Eye (tissue), 1 donor: ENCODE data around the gene DES.

Experiments
- DNase-seq: peaks from one replicate; pipeline ENCODE4 v3.0.0-alpha.2; 2015

The DES gene

GRCh38 chr2:219459460-219460311 is 41.5 kb downstream of the DES start:
- DNase-seq: peak; percentile 88

- peak; percentile 91 for DNase-seq
Observed at GRCh38 chr2:219460424-219460926, 42.3 kb downstream of the DES start.

DNA sequence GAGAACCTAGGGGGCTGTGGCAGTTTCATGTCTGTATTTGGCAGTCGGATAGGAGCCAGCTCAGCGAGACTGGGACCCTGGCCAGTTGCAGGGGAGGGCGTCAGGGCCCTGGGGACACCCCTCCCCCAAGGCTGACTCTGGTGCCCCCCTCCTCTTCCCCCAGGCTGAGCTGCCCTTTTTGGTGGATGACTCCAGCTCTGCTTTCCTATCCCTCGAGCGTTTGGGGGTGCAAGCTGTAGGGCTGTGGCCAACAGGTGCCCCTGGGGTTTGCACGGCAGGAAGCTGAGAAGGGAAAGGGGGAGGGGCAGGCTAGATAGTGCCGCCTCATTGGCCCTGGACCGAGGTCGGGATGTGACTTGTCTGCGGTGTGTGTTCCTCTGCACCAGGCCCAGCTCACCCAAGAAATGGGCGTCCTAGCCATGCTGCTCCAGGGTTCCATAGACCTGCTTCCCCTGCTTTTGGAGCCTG is 42.9 kb downstream of the DES start:
- peak; percentile 30 for DNase-seq

DNA sequence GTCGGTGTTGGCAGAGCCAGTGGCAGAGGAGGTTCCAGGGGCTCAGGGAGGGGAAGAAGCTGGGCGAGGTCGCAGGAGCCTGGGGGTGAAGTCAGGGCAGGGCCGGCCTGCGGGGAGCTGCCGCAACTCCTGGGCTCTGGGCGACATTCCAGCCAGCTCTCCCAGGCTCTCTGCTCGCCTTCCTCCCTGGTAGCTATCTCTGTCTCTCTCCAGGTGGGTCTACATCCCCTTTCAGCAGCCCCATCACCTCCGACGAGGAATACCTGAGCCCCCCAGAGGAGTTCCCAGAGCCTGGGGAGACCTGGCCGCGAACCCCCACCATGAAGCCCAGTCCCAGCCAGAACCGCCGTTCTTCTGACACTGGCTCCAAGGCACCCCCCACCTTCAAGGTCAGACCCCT is 43.5 kb downstream of the DES start:
- DNase-seq: no peak

GRCh38 chr2:219462349-219462748 is 44.2 kb downstream of the DES start:
- no peak for DNase-seq

DNA sequence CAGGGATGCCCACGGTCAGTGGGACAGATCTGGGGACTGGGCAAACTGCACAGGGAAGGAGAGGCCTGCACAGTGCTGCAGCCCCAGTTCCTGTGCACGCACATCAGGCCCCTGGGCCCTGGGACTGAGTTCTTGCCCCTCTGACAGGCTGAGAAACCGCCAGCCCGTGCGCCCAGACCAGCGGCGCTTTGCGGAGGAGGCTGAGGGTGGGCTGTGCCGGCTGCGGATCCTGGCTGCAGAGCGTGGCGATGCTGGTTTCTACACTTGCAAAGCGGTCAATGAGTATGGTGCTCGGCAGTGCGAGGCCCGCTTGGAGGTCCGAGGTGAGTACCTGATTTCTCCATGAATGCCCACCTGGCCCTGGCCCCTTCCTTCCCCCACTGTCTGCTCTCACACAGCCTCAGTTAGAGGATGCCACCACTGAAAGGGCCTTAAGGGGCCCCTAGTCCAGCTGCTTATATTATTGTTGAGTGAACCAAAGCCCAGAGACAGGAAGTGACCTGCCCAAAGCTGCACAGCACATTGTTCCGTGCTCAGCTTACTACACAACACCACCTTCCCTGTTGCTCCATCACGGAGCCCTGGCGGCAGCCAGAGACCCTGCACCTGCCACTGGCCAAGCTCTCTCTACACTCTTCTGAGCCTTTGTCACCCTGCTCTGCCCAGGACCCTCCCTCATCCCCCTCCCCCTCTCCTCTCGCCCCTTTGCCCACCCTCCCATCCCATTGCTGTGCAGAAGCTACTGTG is 46.3 kb downstream of the DES start:
- DNase-seq: no peak

- DNase-seq: no peak
Observed at GRCh38 chr2:219465659-219466561, 47.7 kb downstream of the DES start.

GRCh38 chr2:219466816-219467735 is 48.9 kb downstream of the DES start:
- DNase-seq: no peak

DNA sequence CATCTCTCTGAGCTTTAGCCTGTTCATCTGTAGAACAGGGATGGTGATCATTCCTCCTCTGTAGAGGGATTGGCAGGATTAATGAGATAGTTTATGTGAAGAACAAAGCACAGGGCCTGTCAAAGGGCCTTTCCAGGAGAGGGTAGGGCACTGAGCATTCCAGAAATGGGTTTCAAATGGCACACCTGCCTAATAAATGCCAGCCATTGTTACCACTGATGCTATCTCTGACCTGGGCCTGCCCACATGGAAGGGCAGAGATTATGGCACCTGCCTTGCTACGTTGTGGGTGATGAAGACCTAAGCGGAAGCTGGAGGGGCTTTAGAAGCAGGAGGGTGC is 49.5 kb downstream of the DES start:
- no peak for DNase-seq

DNA sequence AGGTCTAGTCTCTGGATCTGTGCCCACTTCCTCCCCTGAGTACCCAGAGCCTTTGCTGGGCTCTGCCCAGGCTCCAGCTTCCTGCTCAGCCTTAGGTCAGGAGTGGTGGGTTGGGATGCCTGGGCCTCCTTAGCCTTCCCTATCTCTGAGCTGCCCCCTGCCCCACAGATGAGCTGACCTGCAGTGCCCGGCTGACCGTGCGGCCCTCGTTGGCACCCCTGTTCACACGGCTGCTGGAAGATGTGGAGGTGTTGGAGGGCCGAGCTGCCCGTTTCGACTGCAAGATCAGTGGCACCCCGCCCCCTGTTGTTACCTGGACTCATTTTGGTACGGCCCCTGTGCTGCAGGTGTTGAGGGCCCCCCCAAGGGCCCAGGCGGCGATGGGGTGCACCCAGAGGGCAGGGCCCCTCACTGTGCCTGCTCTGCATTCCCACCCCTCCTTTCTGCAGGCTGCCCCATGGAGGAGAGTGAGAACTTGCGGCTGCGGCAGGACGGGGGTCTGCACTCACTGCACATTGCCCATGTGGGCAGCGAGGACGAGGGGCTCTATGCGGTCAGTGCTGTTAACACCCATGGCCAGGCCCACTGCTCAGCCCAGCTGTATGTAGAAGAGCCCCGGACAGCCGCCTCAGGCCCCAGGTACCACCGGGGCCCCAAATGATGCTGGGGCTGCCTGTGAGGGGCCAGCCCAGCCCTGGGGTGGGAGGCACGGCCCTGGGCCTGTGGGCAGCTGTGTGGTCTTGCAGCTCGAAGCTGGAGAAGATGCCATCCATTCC is 50.4 kb downstream of the DES start:
- DNase-seq: no peak

GRCh38 chr2:219469186-219469724 is 51.1 kb downstream of the DES start:
- no peak for DNase-seq

DNA sequence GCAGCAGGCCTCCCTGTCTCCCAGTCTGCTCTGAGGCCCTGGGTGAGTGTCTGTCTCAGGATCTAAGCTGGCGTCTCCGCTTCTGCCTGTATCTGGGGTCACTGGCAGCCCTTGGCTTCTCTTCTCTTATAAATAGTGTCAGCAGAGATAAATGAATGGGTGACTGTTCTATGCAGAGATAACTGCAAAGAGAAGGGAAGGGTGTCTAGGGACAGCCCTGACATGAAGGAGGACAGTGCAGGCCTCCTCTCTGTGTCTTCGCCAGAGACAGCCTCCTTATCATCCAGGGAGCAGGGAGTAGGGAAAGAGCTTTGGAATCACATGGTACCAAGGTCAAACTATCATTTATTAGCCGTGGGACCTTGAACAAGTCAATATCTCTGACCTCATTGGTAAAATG is 52.3 kb downstream of the DES start:
- DNase-seq: no peak

DNA sequence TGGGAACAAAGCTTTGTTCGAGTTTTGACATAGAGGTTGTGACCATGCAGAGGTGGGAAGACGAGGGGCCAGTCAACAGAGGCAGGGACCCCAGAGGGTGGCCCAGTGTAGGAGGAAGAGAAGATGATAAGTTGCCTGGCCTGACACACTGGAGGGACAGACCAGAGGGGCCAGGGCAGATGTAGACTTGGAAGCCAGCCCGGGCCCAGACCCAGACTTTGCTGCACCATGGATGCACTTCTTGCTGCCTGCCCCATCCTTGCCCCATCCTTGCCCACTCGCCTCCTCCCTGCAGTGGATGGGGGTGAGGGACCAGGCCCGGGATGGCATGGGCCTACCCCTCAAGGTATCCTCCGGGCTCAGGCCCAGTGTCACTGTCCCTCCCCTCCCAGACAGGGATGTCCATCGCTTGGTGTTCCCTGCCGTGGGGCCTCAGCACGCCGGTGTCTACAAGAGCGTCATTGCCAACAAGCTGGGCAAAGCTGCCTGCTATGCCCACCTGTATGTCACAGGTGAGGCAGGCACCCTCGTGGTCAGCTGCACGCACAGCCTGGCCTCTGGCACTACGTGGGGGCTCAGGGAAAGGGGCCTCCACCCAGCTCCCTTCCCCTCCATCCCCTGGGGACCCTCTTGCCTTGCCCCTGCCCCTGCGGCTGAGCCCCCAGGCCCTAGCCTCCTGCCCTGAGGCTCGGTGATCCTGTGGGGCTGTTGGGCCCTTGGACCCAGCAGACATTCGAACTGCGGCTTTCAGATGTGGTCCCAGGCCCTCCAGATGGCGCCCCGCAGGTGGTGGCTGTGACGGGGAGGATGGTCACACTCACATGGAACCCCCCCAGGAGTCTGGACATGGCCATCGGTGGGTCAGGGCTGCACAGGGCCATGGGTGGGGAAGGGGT is 53.5 kb downstream of the DES start:
- no peak for DNase-seq

- DNase-seq: no peak
Observed at GRCh38 chr2:219472629-219473187, 54.5 kb downstream of the DES start.

- DNase-seq: no peak
Observed at GRCh38 chr2:219473511-219473910, 55.3 kb downstream of the DES start.

GRCh38 chr2:219474285-219475060 is 56.3 kb downstream of the DES start:
- DNase-seq: no peak

DNA sequence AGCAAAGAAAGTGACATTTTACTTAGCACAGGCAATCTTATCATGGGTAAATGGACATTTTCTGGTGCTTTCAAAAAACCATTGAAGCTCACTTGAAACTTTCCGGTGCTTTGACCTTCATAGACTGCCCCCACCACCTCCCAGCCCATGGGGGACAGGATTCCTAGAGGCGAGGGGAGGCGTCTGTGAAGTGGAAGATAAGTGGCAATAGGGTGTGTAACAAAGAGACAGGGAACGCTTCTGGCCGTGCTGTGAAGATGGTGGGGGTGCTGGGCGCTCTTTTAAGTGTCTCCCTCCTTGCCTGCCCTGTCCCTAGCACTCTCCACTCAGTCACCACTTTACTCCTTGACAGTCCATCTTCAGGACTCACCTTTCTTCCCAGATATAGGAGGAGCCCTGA is 57.1 kb downstream of the DES start:
- no peak for DNase-seq
